ENCODE results near the gene FPR2.

DNA sequence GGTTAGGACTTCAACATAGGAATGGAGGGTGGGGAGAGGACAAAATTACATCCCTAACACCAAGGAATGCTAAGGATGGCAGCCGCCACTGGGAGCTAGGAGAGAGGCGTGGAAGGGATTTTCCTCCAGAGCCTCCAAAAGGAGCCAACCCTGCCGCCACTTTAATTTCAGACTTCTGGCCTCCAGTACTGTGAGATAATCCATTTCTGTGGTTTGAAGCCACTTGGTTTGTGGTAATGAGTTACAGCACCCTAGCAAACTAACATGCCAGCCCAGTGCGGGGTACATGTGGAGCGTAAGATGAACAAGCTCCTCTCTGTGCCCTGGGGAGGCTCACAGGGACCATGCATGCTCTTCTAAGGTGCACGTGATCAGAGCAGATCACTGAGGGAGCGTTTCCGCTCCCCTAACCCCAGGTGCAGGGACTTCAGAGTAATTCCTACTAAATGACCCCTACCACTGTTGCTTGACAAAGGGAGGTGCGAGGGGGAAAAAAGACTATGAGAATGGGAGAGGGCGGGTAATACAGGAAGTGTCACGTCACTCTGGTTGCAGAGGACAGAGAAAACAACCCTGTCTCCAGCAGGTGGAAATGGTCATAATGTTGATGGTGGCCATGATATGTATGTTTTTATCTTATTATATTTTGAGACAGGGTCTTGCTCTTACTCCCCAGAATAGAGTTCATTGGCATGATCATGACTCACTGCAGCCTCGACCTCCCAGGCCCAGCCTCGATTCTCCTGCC, 21.3 kb upstream of the FPR2 start:
- TF ChIP-seq, protein P1, sequence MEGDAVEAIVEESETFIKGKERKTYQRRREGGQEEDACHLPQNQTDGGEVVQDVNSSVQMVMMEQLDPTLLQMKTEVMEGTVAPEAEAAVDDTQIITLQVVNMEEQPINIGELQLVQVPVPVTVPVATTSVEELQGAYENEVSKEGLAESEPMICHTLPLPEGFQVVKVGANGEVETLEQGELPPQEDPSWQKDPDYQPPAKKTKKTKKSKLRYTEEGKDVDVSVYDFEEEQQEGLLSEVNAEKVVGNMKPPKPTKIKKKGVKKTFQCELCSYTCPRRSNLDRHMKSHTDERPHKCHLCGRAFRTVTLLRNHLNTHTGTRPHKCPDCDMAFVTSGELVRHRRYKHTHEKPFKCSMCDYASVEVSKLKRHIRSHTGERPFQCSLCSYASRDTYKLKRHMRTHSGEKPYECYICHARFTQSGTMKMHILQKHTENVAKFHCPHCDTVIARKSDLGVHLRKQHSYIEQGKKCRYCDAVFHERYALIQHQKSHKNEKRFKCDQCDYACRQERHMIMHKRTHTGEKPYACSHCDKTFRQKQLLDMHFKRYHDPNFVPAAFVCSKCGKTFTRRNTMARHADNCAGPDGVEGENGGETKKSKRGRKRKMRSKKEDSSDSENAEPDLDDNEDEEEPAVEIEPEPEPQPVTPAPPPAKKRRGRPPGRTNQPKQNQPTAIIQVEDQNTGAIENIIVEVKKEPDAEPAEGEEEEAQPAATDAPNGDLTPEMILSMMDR (IDR thresholded peaks at IDR 0.05) = no peak
- TF ChIP-seq POLR2A (IDR thresholded peaks at IDR 0.05) (no peak), EP300 (IDR thresholded peaks at IDR 0.05) (no peak)

Measured in ovary (tissue), 3 donors.